Trophoblast cell (in vitro differentiated cells and primary cell): Measurements from ENCODE around the gene CADPS2.

ENCODE experiments used
- DNase-seq, 2 donors: peaks; one replicate each; pipeline ENCODE4 v3.0.0-alpha.2; 2016
- H2AFZ ChIP-seq: 2 replicates; pipeline ENCODE4 v1.6.1; 2013; ENCODE audit warnings: low read length, moderate library complexity, mild to moderate bottlenecking; ENCODE audit not compliant: insufficient read depth, poor library complexity
- H2AK5ac ChIP-seq: 2 replicates; pipeline ENCODE4 v1.6.1; 2013; ENCODE audit warnings: mild to moderate bottlenecking, low read length
- H2BK120ac ChIP-seq: 2 replicates; pipeline ENCODE4 v1.6.1; 2013; ENCODE audit warnings: low read length, mild to moderate bottlenecking, moderate library complexity; ENCODE audit not compliant: insufficient read depth, poor library complexity
- H2BK12ac ChIP-seq: 2 replicates; pipeline ENCODE4 v1.6.1; 2013; ENCODE audit warnings: mild to moderate bottlenecking, low read length, moderate library complexity
- H2BK5ac ChIP-seq: 2 replicates; pipeline ENCODE4 v1.6.1; 2013; ENCODE audit warnings: low read length, low read depth, moderate library complexity, mild to moderate bottlenecking; ENCODE audit not compliant: poor library complexity
- H3K14ac ChIP-seq: 2 replicates; pipeline ENCODE4 v1.6.1; 2013; ENCODE audit warnings: mild to moderate bottlenecking, low read length
- H3K18ac ChIP-seq: 2 replicates; pipeline ENCODE4 v1.6.1; 2013; ENCODE audit warnings: mild to moderate bottlenecking, low read length
- H3K23ac ChIP-seq: 2 replicates; pipeline ENCODE4 v1.6.1; 2013; ENCODE audit warnings: low read length
- H3K27ac ChIP-seq: 2 replicates; pipeline ENCODE4 v1.5.1; 2013; ENCODE audit warnings: low read depth, mild to moderate bottlenecking, inconsistent platforms, low read length, moderate library complexity
- H3K27me3 ChIP-seq: 2 replicates; pipeline ENCODE4 v1.6.1; 2013; ENCODE audit warnings: inconsistent platforms, mild to moderate bottlenecking, low read length, moderate library complexity; ENCODE audit not compliant: insufficient read depth
- H3K36me3 ChIP-seq, 2 experiments: 1 replicate in 1 of 2; 2 replicates in 1 of 2; pipeline ENCODE4 v1.6.1; 2013; ENCODE audit warnings: low read length in 2 of 2, mild to moderate bottlenecking in 2 of 2, moderate library complexity in 1 of 2; ENCODE audit not compliant: insufficient read depth in 2 of 2, control insufficient read depth in 1 of 2
- H3K4ac ChIP-seq: 2 replicates; pipeline ENCODE4 v1.6.1; 2013; ENCODE audit warnings: low read depth, mild to moderate bottlenecking, low read length, moderate library complexity
- H3K4me1 ChIP-seq, 2 experiments: 1 replicate in 1 of 2; 2 replicates in 1 of 2; pipeline ENCODE4 v1.6.1; 2013; ENCODE audit warnings: low read length in 2 of 2, mild to moderate bottlenecking in 2 of 2, moderate library complexity in 1 of 2; ENCODE audit not compliant: insufficient read depth in 2 of 2, control insufficient read depth in 1 of 2
- H3K4me2 ChIP-seq: 2 replicates; pipeline ENCODE4 v1.6.1; 2013; ENCODE audit warnings: inconsistent platforms, mild to moderate bottlenecking, low read length, moderate library complexity
- H3K4me3 ChIP-seq: 2 replicates; pipeline ENCODE4 v1.5.1; 2013; ENCODE audit warnings: mild to moderate bottlenecking, low read depth, low read length, inconsistent platforms
- H3K79me1 ChIP-seq: one replicate; pipeline ENCODE4 v1.6.1; 2013; ENCODE audit warnings: low read length
- H3K79me2 ChIP-seq: 2 replicates; pipeline ENCODE4 v1.6.1; 2013; ENCODE audit warnings: low read length, mild to moderate bottlenecking; ENCODE audit not compliant: control insufficient read depth, insufficient read depth, poor library complexity
- H3K9ac ChIP-seq: 2 replicates; pipeline ENCODE4 v1.6.1; 2013; ENCODE audit warnings: mild to moderate bottlenecking, low read length
- H3K9me3 ChIP-seq: 2 replicates; pipeline ENCODE4 v1.6.1; 2013; ENCODE audit warnings: low read depth, mild to moderate bottlenecking, control low read depth, inconsistent platforms, low read length; ENCODE audit not compliant: insufficient read depth
- H4K12ac ChIP-seq: 2 replicates; pipeline ENCODE4 v1.6.1; 2013; ENCODE audit warnings: low read depth, mild to moderate bottlenecking, low read length, moderate library complexity
- H4K8ac ChIP-seq: 2 replicates; pipeline ENCODE4 v1.6.1; 2013; ENCODE audit warnings: low read depth, mild to moderate bottlenecking, low read length, moderate library complexity
- H4K91ac ChIP-seq: one replicate; pipeline ENCODE4 v1.6.1; 2013; ENCODE audit warnings: low read depth, mild to moderate bottlenecking, low read length, moderate library complexity
- WGBS: extraction: QIAGEN DNeasy Blood & Tissue Kit; methylation state at CpG from one replicate; pipeline ENCODE4 v1.1.7; 2013; ENCODE audit warnings: missing lambda C conversion rate; ENCODE audit not compliant: insufficient read length, insufficient coverage; ENCODE audit errors: extremely low coverage; 5-methylcytosine and 5-hydroxymethylcytosine counted together

CADPS2 gene

GRCh38 chr7:122467661-122468449 is 418.4 kb downstream of the CADPS2 start:
- no peak overlapping the region for H2BK12ac ChIP-seq
- H3K18ac ChIP-seq = no peak overlapping the region
- H3K79me1 ChIP-seq = no peaks in the 10 kb centered on the region
- H4K8ac ChIP-seq = no peak overlapping the region
- no peaks in the 10 kb centered on the region for H3K79me2 ChIP-seq
- H3K36me3 ChIP-seq = no peaks in the 10 kb centered on the region
- H3K4ac ChIP-seq = no peak overlapping the region
- H4K91ac ChIP-seq = no peak overlapping the region
- no peak overlapping the region for H4K12ac ChIP-seq
- no peak overlapping the region for H2AK5ac ChIP-seq
- H3K9me3 ChIP-seq = no peaks in the 10 kb centered on the region
- WGBS = no CpG with 5 or more reads among the region's 4 CpGs
- DNase-seq = no peak
- H2BK5ac ChIP-seq = no peak overlapping the region
- no peaks in the 10 kb centered on the region for H3K4me1 ChIP-seq
- no peaks in the 10 kb centered on the region for H3K27me3 ChIP-seq
- H2AFZ ChIP-seq = no peak overlapping the region
- H2BK120ac ChIP-seq = no peak overlapping the region
- no peak overlapping the region for H3K4me3 ChIP-seq
- no peak overlapping the region for H3K23ac ChIP-seq
- H3K27ac ChIP-seq = no peak overlapping the region
- no peak overlapping the region for H3K14ac ChIP-seq
- no peak overlapping the region for H3K4me2 ChIP-seq
- H3K9ac ChIP-seq = no peak overlapping the region

GRCh38 chr7:122465296-122465695 is 421.0 kb downstream of the CADPS2 start:
- Histone ChIP-seq H3K27me3 (no peaks in the 10 kb centered on the region), H4K12ac (no peak overlapping the region), H3K18ac (no peak overlapping the region), H3K4me2 (no peak overlapping the region), H4K8ac (no peak overlapping the region), H2AFZ (no peak overlapping the region), H4K91ac (no peak overlapping the region), H3K4ac (no peak overlapping the region), H2AK5ac (no peak overlapping the region), H3K4me3 (no peak overlapping the region), H3K79me1 (no peaks in the 10 kb centered on the region), H3K4me1 (no peaks in the 10 kb centered on the region), H3K23ac (no peak overlapping the region), H3K9me3 (no peaks in the 10 kb centered on the region), H3K27ac (no peak overlapping the region), H2BK12ac (no peak overlapping the region), H3K36me3 (no peaks in the 10 kb centered on the region), H3K79me2 (no peaks in the 10 kb centered on the region), H3K9ac (no peak overlapping the region), H2BK5ac (no peak overlapping the region), H3K14ac (no peak overlapping the region), H2BK120ac (no peak overlapping the region)
- DNase-seq = no peak
- WGBS = no CpG with 5 or more reads among the region's 7 CpGs

GRCh38 chr7:122463631-122464030 is 422.6 kb downstream of the CADPS2 start:
- no CpG with 5 or more reads among the region's 1 CpG for WGBS
- no peaks in the 10 kb centered on the region for H3K36me3 ChIP-seq
- H2BK120ac ChIP-seq = no peak overlapping the region
- H3K27me3 ChIP-seq = no peaks in the 10 kb centered on the region
- no peak overlapping the region for H3K9ac ChIP-seq
- H4K12ac ChIP-seq = no peak overlapping the region
- peak; percentile 56 to 93 for DNase-seq
- H3K4me2 ChIP-seq = no peak overlapping the region
- no peak overlapping the region for H2AK5ac ChIP-seq
- no peak overlapping the region for H3K4me3 ChIP-seq
- no peak overlapping the region for H3K27ac ChIP-seq
- no peak overlapping the region for H2AFZ ChIP-seq
- no peak overlapping the region for H4K8ac ChIP-seq
- no peak overlapping the region for H2BK12ac ChIP-seq
- H3K18ac ChIP-seq = no peak overlapping the region
- H3K23ac ChIP-seq = no peak overlapping the region
- H2BK5ac ChIP-seq = no peak overlapping the region
- H3K14ac ChIP-seq = no peak overlapping the region
- no peaks in the 10 kb centered on the region for H3K79me2 ChIP-seq
- H4K91ac ChIP-seq = no peak overlapping the region
- no peak overlapping the region for H3K4ac ChIP-seq
- H3K4me1 ChIP-seq = no peaks in the 10 kb centered on the region
- no peaks in the 10 kb centered on the region for H3K9me3 ChIP-seq
- no peaks in the 10 kb centered on the region for H3K79me1 ChIP-seq

GRCh38 chr7:122460936-122461335 is 425.3 kb downstream of the CADPS2 start:
- H3K9ac ChIP-seq = no peak overlapping the region
- no peak overlapping the region for H3K4me2 ChIP-seq
- no peak overlapping the region for H3K23ac ChIP-seq
- no peak overlapping the region for H3K18ac ChIP-seq
- H3K9me3 ChIP-seq = no peaks in the 10 kb centered on the region
- no peak overlapping the region for H4K8ac ChIP-seq
- no peak overlapping the region for H2AK5ac ChIP-seq
- H3K4me3 ChIP-seq = no peak overlapping the region
- no peak overlapping the region for H3K4ac ChIP-seq
- WGBS = no CpG with 5 or more reads among the region's 2 CpGs
- no peak overlapping the region for H2BK5ac ChIP-seq
- no peak overlapping the region for H2AFZ ChIP-seq
- H3K79me2 ChIP-seq = no peaks in the 10 kb centered on the region
- no peak overlapping the region for H3K14ac ChIP-seq
- H3K27me3 ChIP-seq = no peaks in the 10 kb centered on the region
- no peak overlapping the region for H4K91ac ChIP-seq
- no peak overlapping the region for H2BK12ac ChIP-seq
- no peaks in the 10 kb centered on the region for H3K4me1 ChIP-seq
- H3K27ac ChIP-seq = no peak overlapping the region
- H2BK120ac ChIP-seq = no peak overlapping the region
- H4K12ac ChIP-seq = no peak overlapping the region
- DNase-seq = no peak
- no peaks in the 10 kb centered on the region for H3K36me3 ChIP-seq
- H3K79me1 ChIP-seq = no peaks in the 10 kb centered on the region
